ENCODE measurements around the gene UBE2E2.

The UBE2E2 gene

GRCh38 chr3:23162934-23163333 lies 40.2 kb upstream of the UBE2E2 start:
- DNase-seq (ENCODE audit: low read depth, low spot score) = no peak
- ChIA-PET POLR2A (no interaction called here), CTCF (no interaction called here)
- TF ChIP-seq CTCF (IDR thresholded peaks at IDR 0.05; ENCODE audit: insufficient read depth, low read length, missing control alignments) = no peak
- H3K4me3 ChIP-seq (ENCODE audit: low read depth, low read length) = no peak overlapping the region

- CTCF ChIA-PET = interaction anchor here (0.7 kb wide), 1 partner anchor 18 kb away, joined by 4 read pairs; no protein-coding TSS in a partner anchor
- DNase-seq (ENCODE audit: low read depth, low spot score) = no peak
- POLR2A ChIA-PET = no interaction called here
- TF ChIP-seq CTCF (IDR thresholded peaks at IDR 0.05; ENCODE audit: insufficient read depth, low read length, missing control alignments) = no peak
- no peak overlapping the region for H3K4me3 ChIP-seq (ENCODE audit: low read depth, low read length)
Measured at GRCh38 chr3:23164746-23165145, 38.4 kb upstream of the UBE2E2 start.

GRCh38 chr3:23165571-23165970 lies 37.6 kb upstream of the UBE2E2 start:
- no peak for DNase-seq (ENCODE audit: low read depth, low spot score)
- POLR2A ChIA-PET = no interaction called here
- CTCF ChIA-PET = interaction anchor here (0.6 kb wide), 1 partner anchor 212 kb away, joined by 3 read pairs; no protein-coding TSS in a partner anchor
- TF ChIP-seq CTCF (IDR thresholded peaks at IDR 0.05; ENCODE audit: insufficient read depth, low read length, missing control alignments) = no peak
- H3K4me3 ChIP-seq (ENCODE audit: low read depth, low read length) = no peak overlapping the region

GRCh38 chr3:23166276-23166675 lies 36.9 kb upstream of the UBE2E2 start:
- no peak for TF ChIP-seq CTCF (IDR thresholded peaks at IDR 0.05; ENCODE audit: insufficient read depth, low read length, missing control alignments)
- H3K4me3 ChIP-seq (ENCODE audit: low read depth, low read length) = no peak overlapping the region
- ChIA-PET POLR2A (no interaction called here), CTCF (no interaction called here)
- no peak for DNase-seq (ENCODE audit: low read depth, low spot score)

- TF ChIP-seq CTCF (IDR thresholded peaks at IDR 0.05; ENCODE audit: insufficient read depth, low read length, missing control alignments) = no peak
- POLR2A ChIA-PET = no interaction called here
- DNase-seq (ENCODE audit: low read depth, low spot score) = no peak
- CTCF ChIA-PET = no interaction called here
- no peak overlapping the region for H3K4me3 ChIP-seq (ENCODE audit: low read depth, low read length)
Measured at GRCh38 chr3:23166845-23167244, 36.3 kb upstream of the UBE2E2 start.

GRCh38 chr3:23169551-23169950 lies 33.6 kb upstream of the UBE2E2 start:
- no peak overlapping the region for H3K4me3 ChIP-seq (ENCODE audit: low read depth, low read length)
- POLR2A ChIA-PET = no interaction called here
- CTCF ChIA-PET = no interaction called here
- TF ChIP-seq CTCF (IDR thresholded peaks at IDR 0.05; ENCODE audit: insufficient read depth, low read length, missing control alignments) = no peak
- no peak for DNase-seq (ENCODE audit: low read depth, low spot score)
